ENCODE results near the gene ALOX15B. TPM values are rescaled to one million over a fixed set of nuclear protein-coding genes. Genes with fewer than 3 reads are reported as not detected.
"Not testable (repeated sequence)": the region's sequence is repeated elsewhere in the genome, so short reads cannot be mapped to it uniquely, and the experiment has no call there.

ALOX15B gene
- total RNA-seq, 2 donors from 2014 or later: 0.85 to 8.3 TPM

- Histone ChIP-seq H3K4me1 (ENCODE audit: control insufficient read depth in 1 of 2, low read depth in 2 of 2) (peaks cover 10 to 37% of the 10 kb centered on the region in 2 donors), H3K4me3 (no peak overlapping the region), H3K27ac (no peak overlapping the region), H3K27me3 (replicated peaks; ENCODE audit: insufficient read depth) (peaks cover 10% of the 10 kb centered on the region), H3K36me3 (no peaks in the 10 kb centered on the region), H3K9me3 (no peaks in the 10 kb centered on the region)
- TF ChIP-seq CTCF (IDR thresholded peaks at IDR 0.05): no peak
- ATAC-seq (ENCODE audit: insufficient number of reproducible peaks, low FRiP score, low read depth) (no peak), DNase-seq (ENCODE audit: low spot score) (no peak)
Observed at GRCh38 chr17:8075574-8076342, 36.9 kb downstream of the ALOX15B start.

- ATAC-seq (ENCODE audit: insufficient number of reproducible peaks, low FRiP score, low read depth) (no peak), DNase-seq (ENCODE audit: low spot score) (no peak)
- no peak for TF ChIP-seq CTCF (IDR thresholded peaks at IDR 0.05)
- no peak overlapping the region for H3K27ac ChIP-seq
- H3K9me3 ChIP-seq: no peaks in the 10 kb centered on the region
- H3K27me3 ChIP-seq (replicated peaks; ENCODE audit: insufficient read depth): peaks cover 10% of the 10 kb centered on the region
- H3K4me3 ChIP-seq: no peak overlapping the region
- H3K36me3 ChIP-seq: no peaks in the 10 kb centered on the region
- H3K4me1 ChIP-seq (ENCODE audit: control insufficient read depth in 1 of 2, low read depth in 2 of 2): peaks cover 10 to 37% of the 10 kb centered on the region in 2 donors
Observed at GRCh38 chr17:8076502-8077266, 37.8 kb downstream of the ALOX15B start.

- not testable (repeated sequence) for ATAC-seq (ENCODE audit: insufficient number of reproducible peaks, low FRiP score, low read depth)
Observed at GRCh38 chr17:8077939-8078338, 39.1 kb downstream of the ALOX15B start.

GRCh38 chr17:8079291-8080207, 40.7 kb downstream of the ALOX15B start:
- peak; percentile 87 for ATAC-seq (ENCODE audit: insufficient number of reproducible peaks, low FRiP score, low read depth)
- Histone ChIP-seq H3K4me3 (peak overlapping the region; percentile 72), H3K4me1 (ENCODE audit: control insufficient read depth in 1 of 2, low read depth in 2 of 2) (peaks cover 3 to 14% of the 10 kb centered on the region in 2 donors), H3K36me3 (no peaks in the 10 kb centered on the region), H3K27me3 (replicated peaks; ENCODE audit: insufficient read depth) (peaks cover 6% of the 10 kb centered on the region), H3K9me3 (no peaks in the 10 kb centered on the region), H3K27ac (no peak overlapping the region)
- TF ChIP-seq CTCF (IDR thresholded peaks at IDR 0.05): peak; percentile 89
- no peak for DNase-seq (ENCODE audit: low spot score)

More at GRCh38 chr17:8077939-8078338, 39.1 kb downstream of the ALOX15B start:
- H3K9me3 ChIP-seq; DNase-seq (ENCODE audit: low spot score); H3K27me3 ChIP-seq (replicated peaks; ENCODE audit: insufficient read depth); H3K27ac ChIP-seq; H3K36me3 ChIP-seq; H3K4me3 ChIP-seq: not testable (repeated sequence)
- peaks cover 8 to 28% of the 10 kb centered on the region in 2 donors for H3K4me1 ChIP-seq (ENCODE audit: control insufficient read depth in 1 of 2, low read depth in 2 of 2)

- ATAC-seq (ENCODE audit: insufficient number of reproducible peaks, low FRiP score, low read depth) (no peak), DNase-seq (ENCODE audit: low spot score) (no peak)
- H3K4me3 ChIP-seq: peak overlapping the region; percentile 72
- peaks cover 6% of the 10 kb centered on the region for H3K27me3 ChIP-seq (replicated peaks; ENCODE audit: insufficient read depth)
- H3K9me3 ChIP-seq: no peaks in the 10 kb centered on the region
- peaks cover 3 to 14% of the 10 kb centered on the region in 2 donors for H3K4me1 ChIP-seq (ENCODE audit: control insufficient read depth in 1 of 2, low read depth in 2 of 2)
- H3K27ac ChIP-seq: no peak overlapping the region
- TF ChIP-seq CTCF (IDR thresholded peaks at IDR 0.05): no peak
- no peaks in the 10 kb centered on the region for H3K36me3 ChIP-seq
Observed at GRCh38 chr17:8080208-8080798, 41.4 kb downstream of the ALOX15B start.
